ENCODE data around the gene POLA1. TPM values are rescaled to one million over a fixed set of nuclear protein-coding genes. Genes with fewer than 3 reads are reported as not detected.

POLA1 gene
- total and polyA plus RNA-seq, 2 of the 4 experiments (the other 2 are of a cell fraction): 4.0 to 15.1 TPM

GRCh38 chrX:24886916-24887315 is 193.2 kb downstream of the POLA1 start (continued):
- TF ChIP-seq MXI1 (IDR thresholded peaks at IDR 0.05; ENCODE audit: borderline replicate concordance, low read depth, low read length): no peak

- H3K18ac ChIP-seq (ENCODE audit: low read depth, low read length): no peak overlapping the region
- H3K9me3 ChIP-seq (ENCODE audit: control insufficient read depth, insufficient read depth, low read length): no peaks in the 10 kb centered on the region
- no peak overlapping the region for H2BK120ac ChIP-seq (ENCODE audit: low read depth, low read length)
- no TSS peak for BruUV-seq (replicated peaks)
- H3K4me2 ChIP-seq (ENCODE audit: low read depth, low read length): no peak overlapping the region
- TF ChIP-seq CEBPB (IDR thresholded peaks at IDR 0.05; ENCODE audit: low read depth, low read length): no peak
- no peak for TF ChIP-seq FOS (IDR thresholded peaks at IDR 0.05; ENCODE audit: low read depth, low read length)
- TF ChIP-seq CTCF (conservative IDR thresholded peaks at IDR 0.05; ENCODE audit: low read depth, low read length): no peak
- TF ChIP-seq RCOR1 (IDR thresholded peaks at IDR 0.05; ENCODE audit: insufficient replicate concordance, low read length): no peak
- no peak for TF ChIP-seq RFX5 (IDR thresholded peaks at IDR 0.05; ENCODE audit: low read depth, low read length)
- no peak for TF ChIP-seq USF2 (IDR thresholded peaks at IDR 0.05; ENCODE audit: low read depth, low read length)
- TF ChIP-seq CHD1 (IDR thresholded peaks at IDR 0.05; ENCODE audit: low read depth, low read length): no peak
- TF ChIP-seq ELK1 (IDR thresholded peaks at IDR 0.05; ENCODE audit: borderline replicate concordance, low read depth, low read length): no peak
- TF ChIP-seq POLR2A (IDR thresholded peaks at IDR 0.05; ENCODE audit: low read depth, low read length): no peak
- no peak for TF ChIP-seq RAD21 (IDR thresholded peaks at IDR 0.05; ENCODE audit: low read length)
- ATAC-seq (ENCODE audit: low read depth) (no peak), DNase-seq (no peak)
- ChIA-PET POLR2A (ENCODE audit: unreplicated experiment) (no interaction called here), CTCF (no interaction called here)
- no peak overlapping the region for H3K14ac ChIP-seq (replicated peaks; ENCODE audit: low read depth, low read length)
- no peaks in the 10 kb centered on the region for H3K36me3 ChIP-seq (ENCODE audit: control insufficient read depth, insufficient read depth, low read length)
- H3K4me1 ChIP-seq (ENCODE audit: control insufficient read depth, insufficient read depth, low read length): no peaks in the 10 kb centered on the region
- H2AFZ ChIP-seq (replicated peaks; ENCODE audit: low read length, poor library complexity): no peak overlapping the region
- dilution Hi-C loops (cut with HindIII; ENCODE audit: low sequenced_read_pairs, unreplicated experiment): no loop called here
- H3K79me1 ChIP-seq (ENCODE audit: low read depth in 1 of 2, low read length in 2 of 2): no peaks in the 10 kb centered on the region
- intact Hi-C loops (cut with micrococcal nuclease): no loop called here
- H3K9ac ChIP-seq (ENCODE audit: low read depth, low read length): no peak overlapping the region
- no peak overlapping the region for H2BK5ac ChIP-seq (ENCODE audit: low read depth, low read length, poor library complexity, severe bottlenecking)
- no peaks in the 10 kb centered on the region for H3K27me3 ChIP-seq (ENCODE audit: control insufficient read depth, insufficient read depth, low read length)
- no peaks in the 10 kb centered on the region for H4K20me1 ChIP-seq (ENCODE audit: insufficient read depth, low read length)
- no peak overlapping the region for H2AK9ac ChIP-seq (replicated peaks; ENCODE audit: low read depth, low read length, poor library complexity)
- no peak overlapping the region for H3K23ac ChIP-seq (ENCODE audit: low read depth, low read length)
- in situ Hi-C loops (cut with MboI; ENCODE audit: low sequenced_read_pairs): no loop called here
- no peak overlapping the region for H2AK5ac ChIP-seq (ENCODE audit: low read depth, low read length)
- no peak overlapping the region for H4K8ac ChIP-seq (ENCODE audit: low read depth in 2 of 2, low read length in 2 of 2)
- H3K9me1 ChIP-seq (ENCODE audit: insufficient read depth, low read length): no peaks in the 10 kb centered on the region
- 100% methylated on average over 1 of the region's 2 CpGs; no CpG with 5 or more reads in 1 of the 2 experiments for WGBS, 2 experiments (ENCODE audit: extremely low coverage in 2 of 2, insufficient read length in 1 of 2)
- no peak overlapping the region for H4K91ac ChIP-seq (ENCODE audit: insufficient read depth, low read depth, low read length)
- H2BK20ac ChIP-seq (ENCODE audit: low read depth, low read length): no peak overlapping the region
- no peak overlapping the region for H3K4me3 ChIP-seq (ENCODE audit: insufficient read depth, low read depth, low read length)
- H3K27ac ChIP-seq (ENCODE audit: insufficient read depth, low read length): no peak overlapping the region
- no peak overlapping the region for H4K5ac ChIP-seq (ENCODE audit: low read depth, low read length)
- no peak overlapping the region for H3K56ac ChIP-seq (ENCODE audit: extremely low read depth, insufficient read depth, low read length)
- no peak overlapping the region for H2BK15ac ChIP-seq (ENCODE audit: low read depth, low read length)
- H3K4ac ChIP-seq (ENCODE audit: low read depth, low read length): no peak overlapping the region
Observed at GRCh38 chrX:24890677-24891076, 197.0 kb downstream of the POLA1 start.

Measured in IMR-90 (cell line).